IPS-NIHi7 (cell line): ENCODE data around the gene CDK5RAP2.

ENCODE experiments used
- DNase-seq: peaks from one replicate; pipeline ENCODE4 v3.0.0; 2012; ENCODE audit warnings: mixed read lengths; ENCODE audit errors: extremely low spot score

CDK5RAP2 gene

GRCh38 chr9:120351106-120351505 is 228.9 kb downstream of the CDK5RAP2 start:
- DNase-seq: no peak

- DNase-seq: no peak
These were observed 229.4 kb downstream of the CDK5RAP2 start for GRCh38 chr9:120350596-120350995.

- peak; percentile 92 for DNase-seq
These were observed 231.0 kb downstream of the CDK5RAP2 start for GRCh38 chr9:120348951-120349429.

- DNase-seq: no peak
These were observed 234.6 kb downstream of the CDK5RAP2 start for GRCh38 chr9:120345379-120345778.

GRCh38 chr9:120344230-120344629 is 235.7 kb downstream of the CDK5RAP2 start:
- no peak for DNase-seq

- no peak for DNase-seq
These were observed 236.6 kb downstream of the CDK5RAP2 start for GRCh38 chr9:120343416-120343815.
